Measurements from ENCODE around the gene CCDC185. TPM values are rescaled to one million over a fixed set of nuclear protein-coding genes. Genes with fewer than 3 reads are reported as not detected.

CCDC185 gene
- polyA plus RNA-seq, 4 donors, result not detected

GRCh38 chr1:223401873-223402789 is 8.9 kb downstream of the CCDC185 start:
- no peak for FAIRE-seq
- Histone ChIP-seq H3K9me3 (ENCODE audit: control insufficient read depth in 2 of 2, insufficient read depth in 1 of 2, low read depth in 1 of 2, low read length in 1 of 2) (no peaks in the 10 kb centered on the region), H3K36me3 (ENCODE audit: control insufficient read depth in 3 of 3, insufficient read depth in 2 of 3, low read depth in 1 of 3, low read length in 3 of 3) (no peaks in the 10 kb centered on the region), H3K4me3 (ENCODE audit: low read depth in 1 of 3, low read length in 3 of 3) (no peak overlapping the region), H3K27me3 (ENCODE audit: control insufficient read depth in 3 of 3, insufficient read depth in 3 of 3, low read length in 3 of 3) (no peaks in the 10 kb centered on the region), H3K27ac (ENCODE audit: low read depth in 1 of 3, low read length in 2 of 3) (no peak overlapping the region), H3K4me1 (ENCODE audit: control insufficient read depth in 3 of 3, insufficient read depth in 2 of 3, low read depth in 1 of 3, low read length in 2 of 3) (no peaks in the 10 kb centered on the region)
- no peak for DNase-seq
- 54 to 74% (median 58%) methylated on average over 2 of the region's 2 CpGs for WGBS, 3 donors

DNA sequence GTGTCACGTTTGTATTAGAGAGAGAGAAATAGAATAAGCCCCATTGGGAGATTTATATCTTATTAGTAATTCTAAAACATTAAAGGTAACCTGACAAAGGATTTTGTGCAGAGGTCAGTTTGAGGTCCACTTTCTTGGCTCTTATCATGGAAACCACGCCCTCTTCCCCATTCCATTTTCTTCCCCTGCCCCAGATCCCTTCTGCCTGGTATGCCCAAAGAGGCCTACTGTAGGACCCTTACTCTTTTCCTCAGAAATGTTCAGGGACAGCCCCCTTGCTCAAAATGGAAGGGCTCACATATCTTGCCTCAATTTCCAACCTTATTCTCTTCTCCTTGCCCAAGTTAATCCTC is 9.6 kb downstream of the CCDC185 start:
- H3K27ac ChIP-seq (ENCODE audit: low read depth in 1 of 3, low read length in 2 of 3), result no peak overlapping the region
- DNase-seq (no peak), FAIRE-seq (no peak)
- H3K4me3 ChIP-seq (ENCODE audit: low read depth in 1 of 3, low read length in 3 of 3), result no peak overlapping the region
- H3K27me3 ChIP-seq (ENCODE audit: control insufficient read depth in 3 of 3, insufficient read depth in 3 of 3, low read length in 3 of 3), result no peaks in the 10 kb centered on the region
- H3K9me3 ChIP-seq (ENCODE audit: control insufficient read depth in 2 of 2, insufficient read depth in 1 of 2, low read depth in 1 of 2, low read length in 1 of 2), result no peaks in the 10 kb centered on the region
- H3K4me1 ChIP-seq (ENCODE audit: control insufficient read depth in 3 of 3, insufficient read depth in 2 of 3, low read depth in 1 of 3, low read length in 2 of 3), result no peaks in the 10 kb centered on the region
- WGBS, 3 donors, result 49 to 66% (median 56%) methylated on average over 2 of the region's 2 CpGs
- no peaks in the 10 kb centered on the region for H3K36me3 ChIP-seq (ENCODE audit: control insufficient read depth in 3 of 3, insufficient read depth in 2 of 3, low read depth in 1 of 3, low read length in 3 of 3)

GRCh38 chr1:223403184-223403815 is 10.1 kb downstream of the CCDC185 start:
- no peak overlapping the region for H3K27ac ChIP-seq (ENCODE audit: low read depth in 1 of 3, low read length in 2 of 3)
- FAIRE-seq (no peak), DNase-seq (no peak)
- H3K4me3 ChIP-seq (ENCODE audit: low read depth in 1 of 3, low read length in 3 of 3), result no peak overlapping the region
- no peaks in the 10 kb centered on the region for H3K9me3 ChIP-seq (ENCODE audit: control insufficient read depth in 2 of 2, insufficient read depth in 1 of 2, low read depth in 1 of 2, low read length in 1 of 2)
- WGBS, 3 donors, result 33 to 67% (median 40%) methylated on average over 3 of the region's 3 CpGs
- no peaks in the 10 kb centered on the region for H3K27me3 ChIP-seq (ENCODE audit: control insufficient read depth in 3 of 3, insufficient read depth in 3 of 3, low read length in 3 of 3)
- H3K36me3 ChIP-seq (ENCODE audit: control insufficient read depth in 3 of 3, insufficient read depth in 2 of 3, low read depth in 1 of 3, low read length in 3 of 3), result no peaks in the 10 kb centered on the region
- H3K4me1 ChIP-seq (ENCODE audit: control insufficient read depth in 3 of 3, insufficient read depth in 2 of 3, low read depth in 1 of 3, low read length in 2 of 3), result no peaks in the 10 kb centered on the region

DNA sequence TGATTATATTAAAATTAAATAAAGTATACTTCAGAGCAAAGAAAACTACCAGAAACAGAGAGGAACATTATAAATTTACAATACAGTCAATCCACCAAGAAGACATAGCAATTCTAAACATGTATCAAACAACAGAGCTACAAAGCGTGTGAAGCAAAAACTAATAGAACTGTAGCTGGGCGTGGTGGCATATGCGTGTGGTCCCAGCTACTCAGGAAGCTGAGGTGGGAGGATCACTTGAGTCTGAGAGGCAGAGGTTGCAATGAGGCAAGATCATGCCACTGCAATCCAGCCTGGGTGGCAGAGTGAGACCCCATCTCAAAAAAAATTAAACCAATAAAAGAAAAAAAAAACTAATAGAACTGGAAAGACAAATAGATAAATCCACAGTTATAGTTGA is 12.3 kb downstream of the CCDC185 start:
- Histone ChIP-seq H3K4me1 (ENCODE audit: control insufficient read depth in 3 of 3, insufficient read depth in 2 of 3, low read depth in 1 of 3, low read length in 2 of 3) (no peaks in the 10 kb centered on the region), H3K9me3 (ENCODE audit: control insufficient read depth in 2 of 2, insufficient read depth in 1 of 2, low read depth in 1 of 2, low read length in 1 of 2) (no peaks in the 10 kb centered on the region), H3K36me3 (ENCODE audit: control insufficient read depth in 3 of 3, insufficient read depth in 2 of 3, low read depth in 1 of 3, low read length in 3 of 3) (no peaks in the 10 kb centered on the region), H3K4me3 (ENCODE audit: low read depth in 1 of 3, low read length in 3 of 3) (no peak overlapping the region), H3K27me3 (ENCODE audit: control insufficient read depth in 3 of 3, insufficient read depth in 3 of 3, low read length in 3 of 3) (no peaks in the 10 kb centered on the region), H3K27ac (ENCODE audit: low read depth in 1 of 3, low read length in 2 of 3) (no peak overlapping the region)
- WGBS, 3 donors, result 75 to 85% (median 80%) methylated on average over 3 of the region's 3 CpGs
- DNase-seq, result no peak
- no peak for FAIRE-seq

- DNase-seq (no peak), FAIRE-seq (no peak)
- Histone ChIP-seq H3K27ac (ENCODE audit: low read depth in 1 of 3, low read length in 2 of 3) (no peak overlapping the region), H3K4me1 (ENCODE audit: control insufficient read depth in 3 of 3, insufficient read depth in 2 of 3, low read depth in 1 of 3, low read length in 2 of 3) (no peaks in the 10 kb centered on the region), H3K36me3 (ENCODE audit: control insufficient read depth in 3 of 3, insufficient read depth in 2 of 3, low read depth in 1 of 3, low read length in 3 of 3) (no peaks in the 10 kb centered on the region), H3K27me3 (ENCODE audit: control insufficient read depth in 3 of 3, insufficient read depth in 3 of 3, low read length in 3 of 3) (no peaks in the 10 kb centered on the region), H3K9me3 (ENCODE audit: control insufficient read depth in 2 of 2, insufficient read depth in 1 of 2, low read depth in 1 of 2, low read length in 1 of 2) (no peaks in the 10 kb centered on the region), H3K4me3 (ENCODE audit: low read depth in 1 of 3, low read length in 3 of 3) (no peak overlapping the region)
Measured at GRCh38 chr1:223410036-223410435, 16.8 kb downstream of the CCDC185 start.

GRCh38 chr1:223411309-223411708 is 18.1 kb downstream of the CCDC185 start:
- no peak overlapping the region for H3K4me3 ChIP-seq (ENCODE audit: low read depth in 1 of 3, low read length in 3 of 3)
- H3K27me3 ChIP-seq (ENCODE audit: control insufficient read depth in 3 of 3, insufficient read depth in 3 of 3, low read length in 3 of 3), result no peaks in the 10 kb centered on the region
- FAIRE-seq, result no peak
- 38 to 76% (median 60%) methylated on average over 2 of the region's 2 CpGs for WGBS, 3 donors
- no peaks in the 10 kb centered on the region for H3K4me1 ChIP-seq (ENCODE audit: control insufficient read depth in 3 of 3, insufficient read depth in 2 of 3, low read depth in 1 of 3, low read length in 2 of 3)
- no peaks in the 10 kb centered on the region for H3K9me3 ChIP-seq (ENCODE audit: control insufficient read depth in 2 of 2, insufficient read depth in 1 of 2, low read depth in 1 of 2, low read length in 1 of 2)
- H3K27ac ChIP-seq (ENCODE audit: low read depth in 1 of 3, low read length in 2 of 3), result no peak overlapping the region
- H3K36me3 ChIP-seq (ENCODE audit: control insufficient read depth in 3 of 3, insufficient read depth in 2 of 3, low read depth in 1 of 3, low read length in 3 of 3), result no peaks in the 10 kb centered on the region
- no peak for DNase-seq

DNA sequence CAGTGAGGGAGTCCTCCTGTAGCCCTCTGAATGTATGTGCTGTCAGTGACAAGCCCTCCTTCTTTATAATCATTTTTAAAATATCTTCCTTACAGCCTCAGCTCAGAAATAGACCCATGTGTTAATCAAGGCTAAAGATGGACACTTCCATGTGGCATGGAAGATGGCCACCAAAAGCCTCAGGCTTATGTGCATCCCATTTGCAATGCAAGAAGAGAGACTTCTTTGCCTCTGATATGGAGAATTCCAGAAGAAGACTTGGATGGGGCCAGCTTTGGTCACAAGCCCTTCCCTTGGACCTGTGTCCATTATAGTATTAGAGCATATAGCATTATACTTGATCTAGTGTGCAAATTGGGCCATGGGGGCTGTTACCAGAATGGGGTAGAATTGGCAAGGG is 18.5 kb downstream of the CCDC185 start:
- Histone ChIP-seq H3K9me3 (ENCODE audit: control insufficient read depth in 2 of 2, insufficient read depth in 1 of 2, low read depth in 1 of 2, low read length in 1 of 2) (no peaks in the 10 kb centered on the region), H3K27ac (ENCODE audit: low read depth in 1 of 3, low read length in 2 of 3) (no peak overlapping the region), H3K27me3 (ENCODE audit: control insufficient read depth in 3 of 3, insufficient read depth in 3 of 3, low read length in 3 of 3) (no peaks in the 10 kb centered on the region), H3K4me3 (ENCODE audit: low read depth in 1 of 3, low read length in 3 of 3) (no peak overlapping the region), H3K36me3 (ENCODE audit: control insufficient read depth in 3 of 3, insufficient read depth in 2 of 3, low read depth in 1 of 3, low read length in 3 of 3) (no peaks in the 10 kb centered on the region), H3K4me1 (ENCODE audit: control insufficient read depth in 3 of 3, insufficient read depth in 2 of 3, low read depth in 1 of 3, low read length in 2 of 3) (no peaks in the 10 kb centered on the region)
- no peak for FAIRE-seq
- no peak for DNase-seq

DNA sequence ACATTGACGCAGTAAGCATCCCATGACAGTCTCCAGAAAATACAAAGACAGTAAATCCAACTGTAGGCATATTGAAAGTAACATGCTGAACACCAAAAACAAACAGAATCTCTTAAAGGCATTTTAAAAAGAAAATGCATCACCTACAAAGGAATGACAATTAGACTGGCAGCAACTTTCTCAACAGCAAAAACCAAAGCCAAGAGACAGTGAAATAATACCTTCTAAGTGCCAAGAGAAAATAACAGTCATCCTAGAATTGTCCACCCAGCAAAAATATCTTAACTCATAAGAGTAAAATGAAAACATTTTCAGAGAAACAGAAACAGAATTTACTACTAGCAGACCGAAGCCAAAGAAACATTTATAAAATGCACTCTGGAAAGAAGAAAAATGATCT is 20.0 kb downstream of the CCDC185 start:
- H3K9me3 ChIP-seq (ENCODE audit: control insufficient read depth in 2 of 2, insufficient read depth in 1 of 2, low read depth in 1 of 2, low read length in 1 of 2), result no peaks in the 10 kb centered on the region
- H3K27ac ChIP-seq (ENCODE audit: low read depth in 1 of 3, low read length in 2 of 3), result no peak overlapping the region
- DNase-seq (no peak), FAIRE-seq (no peak)
- H3K4me3 ChIP-seq (ENCODE audit: low read depth in 1 of 3, low read length in 3 of 3), result no peak overlapping the region
- H3K4me1 ChIP-seq (ENCODE audit: control insufficient read depth in 3 of 3, insufficient read depth in 2 of 3, low read depth in 1 of 3, low read length in 2 of 3), result no peaks in the 10 kb centered on the region
- H3K27me3 ChIP-seq (ENCODE audit: control insufficient read depth in 3 of 3, insufficient read depth in 3 of 3, low read length in 3 of 3), result no peaks in the 10 kb centered on the region
- H3K36me3 ChIP-seq (ENCODE audit: control insufficient read depth in 3 of 3, insufficient read depth in 2 of 3, low read depth in 1 of 3, low read length in 3 of 3), result no peaks in the 10 kb centered on the region
- 79 to 82% (median 79%) methylated on average over 2 of the region's 2 CpGs for WGBS, 3 donors

Measured in small intestine (tissue), 7 donors.